ENCODE measurements around the gene SEZ6.

The SEZ6 gene

GRCh38 chr17:29002811-29003210 is 3.0 kb downstream of the SEZ6 start:
- H3K79me2 ChIP-seq, result no peaks in the 10 kb centered on the region
- no peak overlapping the region for H2AFZ ChIP-seq
- no peak overlapping the region for H3K9ac ChIP-seq
- no peak overlapping the region for H3K27ac ChIP-seq
- H3K27me3 ChIP-seq (ENCODE audit: control insufficient read depth, insufficient read depth, low read length), result no peaks in the 10 kb centered on the region
- H3K4me1 ChIP-seq, result peaks cover 2% of the 10 kb centered on the region
- no peak overlapping the region for H3K4me3 ChIP-seq (ENCODE audit: low read depth, low read length)
- TF ChIP-seq, protein P1, sequence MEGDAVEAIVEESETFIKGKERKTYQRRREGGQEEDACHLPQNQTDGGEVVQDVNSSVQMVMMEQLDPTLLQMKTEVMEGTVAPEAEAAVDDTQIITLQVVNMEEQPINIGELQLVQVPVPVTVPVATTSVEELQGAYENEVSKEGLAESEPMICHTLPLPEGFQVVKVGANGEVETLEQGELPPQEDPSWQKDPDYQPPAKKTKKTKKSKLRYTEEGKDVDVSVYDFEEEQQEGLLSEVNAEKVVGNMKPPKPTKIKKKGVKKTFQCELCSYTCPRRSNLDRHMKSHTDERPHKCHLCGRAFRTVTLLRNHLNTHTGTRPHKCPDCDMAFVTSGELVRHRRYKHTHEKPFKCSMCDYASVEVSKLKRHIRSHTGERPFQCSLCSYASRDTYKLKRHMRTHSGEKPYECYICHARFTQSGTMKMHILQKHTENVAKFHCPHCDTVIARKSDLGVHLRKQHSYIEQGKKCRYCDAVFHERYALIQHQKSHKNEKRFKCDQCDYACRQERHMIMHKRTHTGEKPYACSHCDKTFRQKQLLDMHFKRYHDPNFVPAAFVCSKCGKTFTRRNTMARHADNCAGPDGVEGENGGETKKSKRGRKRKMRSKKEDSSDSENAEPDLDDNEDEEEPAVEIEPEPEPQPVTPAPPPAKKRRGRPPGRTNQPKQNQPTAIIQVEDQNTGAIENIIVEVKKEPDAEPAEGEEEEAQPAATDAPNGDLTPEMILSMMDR (IDR thresholded peaks at IDR 0.05), result no peak
- H3K36me3 ChIP-seq (ENCODE audit: control insufficient read depth, insufficient read depth, low read length), result no peaks in the 10 kb centered on the region
- no peaks in the 10 kb centered on the region for H3K9me3 ChIP-seq (ENCODE audit: control insufficient read depth, low read length)
- no peak overlapping the region for H3K4me2 ChIP-seq (ENCODE audit: low read length)

DNA sequence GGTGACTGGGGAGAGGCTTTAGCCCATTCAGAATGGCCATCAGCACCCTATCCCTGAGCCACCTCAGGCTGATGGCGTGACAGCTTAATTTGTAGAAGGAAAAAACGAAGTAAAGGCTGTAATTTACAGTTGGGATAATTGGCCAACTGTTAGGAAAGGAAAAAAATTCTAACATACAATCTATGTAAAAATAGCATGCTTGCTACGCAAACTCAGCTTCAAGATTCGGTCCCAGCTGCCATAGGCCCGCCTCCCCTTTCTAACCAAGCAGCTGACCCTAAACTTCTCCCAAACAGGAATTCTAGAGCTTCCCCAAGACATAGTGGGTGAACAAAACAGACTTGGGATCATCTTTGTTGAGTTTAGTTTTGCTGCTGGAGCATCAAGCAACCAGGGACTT is 4.9 kb downstream of the SEZ6 start:
- H3K27ac ChIP-seq, result no peak overlapping the region
- no peaks in the 10 kb centered on the region for H3K27me3 ChIP-seq (ENCODE audit: control insufficient read depth, insufficient read depth, low read length)
- no peaks in the 10 kb centered on the region for H3K9me3 ChIP-seq (ENCODE audit: control insufficient read depth, low read length)
- H3K9ac ChIP-seq, result no peak overlapping the region
- H3K36me3 ChIP-seq (ENCODE audit: control insufficient read depth, insufficient read depth, low read length), result no peaks in the 10 kb centered on the region
- TF ChIP-seq, protein P1 (IDR thresholded peaks at IDR 0.05), result no peak
- H3K4me2 ChIP-seq (ENCODE audit: low read length), result no peak overlapping the region
- no peak overlapping the region for H3K4me3 ChIP-seq (ENCODE audit: low read depth, low read length)
- no peak overlapping the region for H2AFZ ChIP-seq
- no peaks in the 10 kb centered on the region for H3K79me2 ChIP-seq
- peaks cover under 1% of the 10 kb centered on the region for H3K4me1 ChIP-seq

- H3K27me3 ChIP-seq (ENCODE audit: control insufficient read depth, insufficient read depth, low read length), result no peaks in the 10 kb centered on the region
Measured at GRCh38 chr17:28999206-28999605, 6.6 kb downstream of the SEZ6 start.

GRCh38 chr17:28997806-28998205 is 8.0 kb downstream of the SEZ6 start:
- H3K4me1 ChIP-seq, result no peaks in the 10 kb centered on the region
- H3K9me3 ChIP-seq (ENCODE audit: control insufficient read depth, low read length), result no peaks in the 10 kb centered on the region
- H3K27me3 ChIP-seq (ENCODE audit: control insufficient read depth, insufficient read depth, low read length), result no peaks in the 10 kb centered on the region
- H3K4me3 ChIP-seq (ENCODE audit: low read depth, low read length), result no peak overlapping the region
- H3K36me3 ChIP-seq (ENCODE audit: control insufficient read depth, insufficient read depth, low read length), result no peaks in the 10 kb centered on the region
- H3K9ac ChIP-seq, result no peak overlapping the region
- H3K79me2 ChIP-seq, result no peaks in the 10 kb centered on the region
- H3K4me2 ChIP-seq (ENCODE audit: low read length), result no peak overlapping the region
- H2AFZ ChIP-seq, result no peak overlapping the region
- TF ChIP-seq, protein P1 (IDR thresholded peaks at IDR 0.05), result no peak
- H3K27ac ChIP-seq, result no peak overlapping the region

More at GRCh38 chr17:28999206-28999605, 6.6 kb downstream of the SEZ6 start:
- Histone ChIP-seq H3K36me3 (ENCODE audit: control insufficient read depth, insufficient read depth, low read length) (no peaks in the 10 kb centered on the region), H3K4me1 (no peaks in the 10 kb centered on the region), H3K9ac (no peak overlapping the region), H3K4me3 (ENCODE audit: low read depth, low read length) (no peak overlapping the region), H3K9me3 (ENCODE audit: control insufficient read depth, low read length) (no peaks in the 10 kb centered on the region), H3K4me2 (ENCODE audit: low read length) (no peak overlapping the region), H3K27ac (no peak overlapping the region), H3K79me2 (no peaks in the 10 kb centered on the region), H2AFZ (no peak overlapping the region)
- TF ChIP-seq, protein P1 (IDR thresholded peaks at IDR 0.05), result no peak

DNA sequence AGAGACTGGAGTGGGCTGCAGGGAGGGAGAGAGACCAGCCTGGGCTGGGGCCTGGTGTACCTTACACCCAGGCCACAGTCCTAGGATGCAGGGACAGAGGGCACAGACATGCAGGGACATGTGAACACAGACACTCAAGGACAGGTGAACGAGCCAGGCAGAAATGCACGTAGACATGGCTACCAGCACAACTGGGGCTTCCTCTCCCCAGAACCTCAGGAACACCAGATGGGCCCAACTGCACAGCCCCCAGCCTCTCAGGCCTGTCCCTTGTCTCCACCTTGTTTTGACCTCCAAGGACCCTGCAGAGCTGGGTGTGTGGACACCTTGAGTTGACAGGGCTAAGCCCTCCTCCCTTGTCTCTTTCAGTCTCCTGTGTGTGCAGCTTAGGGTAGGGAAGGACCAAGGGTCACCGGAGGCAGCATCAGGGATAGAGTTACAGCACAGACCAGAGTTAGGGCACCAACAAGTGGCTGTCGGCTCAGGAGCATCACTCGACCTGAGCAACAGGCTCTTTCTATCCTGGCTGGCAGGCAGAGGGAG is 9.2 kb downstream of the SEZ6 start:
- no peak overlapping the region for H3K4me2 ChIP-seq (ENCODE audit: low read length)
- no peak overlapping the region for H2AFZ ChIP-seq
- TF ChIP-seq, protein P1 (IDR thresholded peaks at IDR 0.05), result no peak
- H3K9ac ChIP-seq, result no peak overlapping the region
- H3K79me2 ChIP-seq, result no peaks in the 10 kb centered on the region
- H3K27me3 ChIP-seq (ENCODE audit: control insufficient read depth, insufficient read depth, low read length), result no peaks in the 10 kb centered on the region
- H3K36me3 ChIP-seq (ENCODE audit: control insufficient read depth, insufficient read depth, low read length), result no peaks in the 10 kb centered on the region
- no peaks in the 10 kb centered on the region for H3K4me1 ChIP-seq
- no peaks in the 10 kb centered on the region for H3K9me3 ChIP-seq (ENCODE audit: control insufficient read depth, low read length)
- H3K4me3 ChIP-seq (ENCODE audit: low read depth, low read length), result no peak overlapping the region
- H3K27ac ChIP-seq, result no peak overlapping the region
